GM23248 (cell line): ENCODE results near the gene MAN1B1. TPM values are rescaled to one million over a fixed set of nuclear protein-coding genes. Genes with fewer than 3 reads are reported as not detected.

Experiments used
- DNase-seq: peaks from one replicate; pipeline ENCODE4 v3.0.0-alpha.2; 2015
- H2AFZ ChIP-seq: fragments of 200-600 bp; sonication (generic); 2 replicates; pipeline ENCODE4 v1.6.1; 2016; ENCODE audit warnings: antibody characterized with exemption
- H3F3A ChIP-seq: fragments of 200-600 bp; sonication (generic); 2 replicates; pipeline ENCODE4 v1.6.1; 2016; ENCODE audit warnings: mild to moderate bottlenecking, antibody characterized with exemption, mixed run types; ENCODE audit not compliant: insufficient read depth
- H3K27ac ChIP-seq: fragments of 200-600 bp; sonication (generic); 2 replicates; pipeline ENCODE4 v1.5.1; 2016; ENCODE audit warnings: mild to moderate bottlenecking
- H3K27me3 ChIP-seq: fragments of 200-600 bp; sonication (generic); replicated peaks from 2 replicates; pipeline ENCODE4 v1.6.1; 2016; ENCODE audit warnings: mild to moderate bottlenecking; ENCODE audit not compliant: insufficient read depth
- H3K36me3 ChIP-seq: fragments of 200-600 bp; sonication (generic); 2 replicates; pipeline ENCODE4 v1.6.1; 2016; ENCODE audit warnings: low read depth, mild to moderate bottlenecking
- H3K4me1 ChIP-seq: fragments of 200-600 bp; sonication (generic); 2 replicates; pipeline ENCODE4 v1.6.1; 2016; ENCODE audit warnings: mild to moderate bottlenecking; ENCODE audit not compliant: insufficient read depth
- H3K4me2 ChIP-seq: fragments of 200-600 bp; sonication (generic); one replicate; pipeline ENCODE4 v1.6.1; 2016; ENCODE audit warnings: mild to moderate bottlenecking; ENCODE audit not compliant: unreplicated experiment
- H3K4me3 ChIP-seq: fragments of 200-600 bp; sonication (generic); 2 replicates; pipeline ENCODE4 v1.5.1; 2016; ENCODE audit warnings: mild to moderate bottlenecking
- H3K79me2 ChIP-seq: fragments of 200-600 bp; sonication (generic); 2 replicates; pipeline ENCODE4 v1.6.1; 2016; ENCODE audit warnings: mild to moderate bottlenecking; ENCODE audit not compliant: insufficient read depth
- H3K9ac ChIP-seq: fragments of 200-600 bp; sonication (generic); 2 replicates; pipeline ENCODE4 v1.6.1; 2016; ENCODE audit warnings: mild to moderate bottlenecking
- H3K9me2 ChIP-seq: fragments of 200-600 bp; sonication (generic); 2 replicates; pipeline ENCODE4 v1.6.1; 2016; ENCODE audit warnings: mixed run types, mild to moderate bottlenecking, moderate library complexity; ENCODE audit not compliant: insufficient read depth
- H3K9me3 ChIP-seq: fragments of 200-600 bp; sonication (generic); one replicate; pipeline ENCODE4 v1.6.1; 2017; ENCODE audit warnings: low read depth
- H4K20me1 ChIP-seq: fragments of 200-600 bp; sonication (generic); 2 replicates; pipeline ENCODE4 v1.6.0; 2016; ENCODE audit not compliant: insufficient read depth
- EZH2 ChIP-seq: fragments of 200-600 bp; sonication (generic); IDR thresholded peaks from 2 replicates; pipeline ENCODE4 v1.6.1; 2018; ENCODE audit warnings: antibody characterized with exemption, mild to moderate bottlenecking; ENCODE audit not compliant: insufficient read depth, poor library complexity, severe bottlenecking
- EZH2phosphoT487 ChIP-seq: fragments of 200-600 bp; sonication (generic); IDR thresholded peaks from 2 replicates; pipeline ENCODE4 v1.6.1; 2018; ENCODE audit warnings: antibody characterized with exemption, moderate library complexity, mild to moderate bottlenecking, low read depth; ENCODE audit not compliant: insufficient read depth
- WGBS, 2 experiments: methylation state at CpG; one replicate each; pipeline ENCODE4 v1.1.6; 2015 to 2017; ENCODE audit warnings: low lambda C conversion rate in 2 of 2, low coverage in 1 of 2; ENCODE audit errors: missing lambda C conversion rate in 2 of 2; 5-methylcytosine and 5-hydroxymethylcytosine counted together
- in situ Hi-C: fragments of 300-500 bp; cut with MboI; formaldehyde crosslinking; loops from 2 replicates; pipeline ENCODE4 v1.15.0; 2020
- polyA plus RNA-seq: library from polyadenylated mRNA; unstranded; fragments of >200 nt; fragmentation: Nextera tagmentation; extraction: Ambion mirVana; gene quantifications from 2 replicates; pipeline ENCODE4 v1.2.1, GENCODE V29; 2016
- total RNA-seq: library from RNA; depleted of rRNA; stranded (reverse); fragments of >200 nt; shearing (Covaris generic); gene quantifications from 2 replicates; pipeline ENCODE4 v1.2.3, GENCODE V29; 2014

MAN1B1 gene
- total and polyA plus RNA-seq, 2 experiments from 2014 or later: 101 to 136 TPM

DNA sequence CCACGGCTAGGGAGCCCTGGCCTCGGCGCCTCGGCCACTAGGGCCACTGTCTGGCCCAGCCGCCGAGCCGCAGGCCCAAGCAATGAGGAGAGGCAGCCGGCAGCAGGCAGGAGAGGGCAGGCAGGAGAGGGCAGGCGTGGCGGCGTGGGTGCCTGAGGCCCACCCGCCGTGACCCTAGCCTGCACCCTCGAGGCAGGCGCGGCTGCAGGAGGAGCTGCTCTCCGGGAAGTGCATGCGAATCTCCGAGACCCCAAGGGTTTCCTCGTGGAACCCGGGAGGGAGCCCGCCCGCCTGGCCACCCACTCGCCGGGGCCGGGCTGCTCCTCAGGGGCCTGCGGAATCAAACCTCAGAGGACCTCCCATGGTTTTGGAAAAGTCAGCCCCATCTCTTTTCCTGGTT lies 61.5 kb downstream of the MAN1B1 start:
- no peak overlapping the region for H3K9ac ChIP-seq
- no peaks in the 10 kb centered on the region for H3K9me3 ChIP-seq
- no peaks in the 10 kb centered on the region for H4K20me1 ChIP-seq
- no peaks in the 10 kb centered on the region for H3K36me3 ChIP-seq
- H3K9me2 ChIP-seq: no peaks in the 10 kb centered on the region
- H3K27ac ChIP-seq: no peak overlapping the region
- in situ Hi-C loops: no loop called here
- no peak overlapping the region for H3K4me2 ChIP-seq
- H2AFZ ChIP-seq: no peak overlapping the region
- H3K4me1 ChIP-seq: no peaks in the 10 kb centered on the region
- H3K4me3 ChIP-seq: no peak overlapping the region
- H3K27me3 ChIP-seq: no peaks in the 10 kb centered on the region; the same call in 1 of the 2 replicates
- no peaks in the 10 kb centered on the region for H3F3A ChIP-seq
- H3K79me2 ChIP-seq: no peaks in the 10 kb centered on the region
- TF ChIP-seq EZH2 (no peak), EZH2phosphoT487 (no peak)
- no peak for DNase-seq
- WGBS, 2 experiments: 61 to 72% methylated on average over 22 to 27 of the region's 27 CpGs

DNA sequence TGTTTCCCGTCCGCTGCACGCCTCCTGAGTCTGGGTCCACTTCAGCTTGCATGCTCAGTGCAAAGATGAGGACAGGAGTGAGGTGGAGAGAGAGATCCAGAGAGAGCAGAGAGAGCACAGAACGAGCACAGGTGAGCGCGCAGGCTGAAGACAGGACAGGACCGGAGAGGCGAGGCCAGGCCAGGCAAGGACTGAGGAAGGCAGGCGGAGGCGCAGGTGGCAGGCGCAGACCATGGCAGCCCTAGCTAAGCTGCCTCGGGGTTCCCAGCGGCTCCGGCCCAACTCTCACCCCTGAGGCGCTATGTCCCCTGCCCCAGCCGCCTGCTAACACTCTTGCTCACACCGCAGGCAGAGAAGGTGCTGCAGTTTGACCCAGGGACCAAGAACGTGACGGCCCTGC lies 61.9 kb downstream of the MAN1B1 start:
- H3K9ac ChIP-seq: no peak overlapping the region
- H3K4me1 ChIP-seq: no peaks in the 10 kb centered on the region
- H3K9me2 ChIP-seq: no peaks in the 10 kb centered on the region
- no peaks in the 10 kb centered on the region for H3K36me3 ChIP-seq
- H3K4me2 ChIP-seq: no peak overlapping the region
- no peaks in the 10 kb centered on the region for H4K20me1 ChIP-seq
- no peak overlapping the region for H3K27ac ChIP-seq
- WGBS, 2 experiments: 73 to 82% methylated on average over 18 to 19 of the region's 19 CpGs
- TF ChIP-seq EZH2phosphoT487 (no peak), EZH2 (no peak)
- in situ Hi-C loops: no loop called here
- H3K4me3 ChIP-seq: no peak overlapping the region
- no peaks in the 10 kb centered on the region for H3K9me3 ChIP-seq
- no peak overlapping the region for H2AFZ ChIP-seq
- H3K27me3 ChIP-seq: no peaks in the 10 kb centered on the region; the same call in 1 of the 2 replicates
- H3K79me2 ChIP-seq: no peaks in the 10 kb centered on the region
- H3F3A ChIP-seq: no peaks in the 10 kb centered on the region
- no peak for DNase-seq

DNA sequence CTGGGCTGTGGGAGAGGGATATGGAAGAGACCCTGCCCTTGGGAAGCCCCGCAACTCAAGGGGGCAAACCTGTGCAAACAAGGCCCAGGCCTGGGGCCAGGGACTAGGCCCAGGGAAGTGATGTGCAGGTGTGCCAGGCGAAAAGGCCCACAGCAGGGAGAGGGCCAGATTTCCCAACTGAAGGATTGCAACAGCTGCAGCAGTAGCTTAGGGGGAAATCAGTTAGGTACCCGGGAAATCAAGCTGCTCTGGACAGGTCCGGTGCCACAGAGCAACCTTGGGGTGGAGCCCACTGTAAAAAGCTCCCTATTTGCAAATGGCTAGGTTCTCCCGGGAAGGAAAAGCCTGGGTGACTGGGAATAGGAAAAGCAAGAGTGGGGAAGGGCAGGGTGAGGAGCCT lies 62.6 kb downstream of the MAN1B1 start:
- Histone ChIP-seq H3K4me1 (no peaks in the 10 kb centered on the region), H3K4me3 (no peak overlapping the region), H3K27me3 (no peaks in the 10 kb centered on the region), H3K9me3 (no peaks in the 10 kb centered on the region), H3K9me2 (no peaks in the 10 kb centered on the region), H3K4me2 (no peak overlapping the region), H3K36me3 (no peaks in the 10 kb centered on the region), H2AFZ (no peak overlapping the region), H3K79me2 (no peaks in the 10 kb centered on the region), H3F3A (no peaks in the 10 kb centered on the region), H3K9ac (no peak overlapping the region), H3K27ac (no peak overlapping the region), H4K20me1 (no peaks in the 10 kb centered on the region)
- no peak for TF ChIP-seq EZH2phosphoT487
- TF ChIP-seq EZH2: no peak
- no peak for DNase-seq
- 67 to 73% methylated on average over 5 of the region's 5 CpGs for WGBS, 2 experiments
- in situ Hi-C loops: no loop called here

DNA sequence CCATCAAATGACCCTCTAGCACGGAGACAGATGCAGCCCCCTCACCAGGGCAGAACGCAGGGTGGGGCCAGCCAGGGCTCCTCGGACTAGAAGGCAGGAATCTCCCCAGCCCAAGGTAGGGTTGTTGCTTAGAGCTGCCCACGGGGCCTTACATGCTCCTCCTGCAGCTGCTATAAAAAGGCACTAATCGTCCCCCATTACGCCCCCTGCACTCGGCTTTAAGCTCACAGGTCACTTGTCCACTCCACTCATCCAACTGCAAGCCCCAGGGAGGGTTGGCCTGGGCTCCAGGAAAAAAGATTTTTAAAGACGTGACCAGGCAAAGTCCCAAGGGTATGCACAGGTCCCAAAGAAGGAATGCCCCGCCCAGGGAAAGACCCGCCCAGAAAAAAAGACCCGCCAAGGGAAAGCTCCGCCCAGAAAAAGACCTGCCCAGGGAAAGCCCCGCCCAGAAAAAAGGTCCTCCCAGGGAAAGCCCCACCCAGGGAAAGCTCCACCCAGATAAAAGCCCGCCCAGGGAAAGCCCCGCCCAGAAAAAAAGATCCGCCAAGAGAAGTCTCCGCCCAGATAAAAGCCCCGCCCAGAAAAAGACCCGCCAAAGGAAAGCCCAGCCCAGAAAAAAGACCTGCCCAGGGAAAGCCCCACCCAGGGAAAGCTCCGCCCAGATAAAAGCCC lies 63.3 kb downstream of the MAN1B1 start:
- WGBS, 2 experiments: 47 to 59% methylated on average over 16 to 20 of the region's 20 CpGs
- no peaks in the 10 kb centered on the region for H3K79me2 ChIP-seq
- no peaks in the 10 kb centered on the region for H3K9me3 ChIP-seq
- H3K36me3 ChIP-seq: no peaks in the 10 kb centered on the region
- no peak for DNase-seq
- H3K4me3 ChIP-seq: no peak overlapping the region
- H2AFZ ChIP-seq: no peak overlapping the region
- no peak overlapping the region for H3K4me2 ChIP-seq
- TF ChIP-seq EZH2 (no peak), EZH2phosphoT487 (no peak)
- H3K27ac ChIP-seq: no peak overlapping the region
- H3K9ac ChIP-seq: no peak overlapping the region
- no peaks in the 10 kb centered on the region for H3K9me2 ChIP-seq
- in situ Hi-C loops: no loop called here
- no peaks in the 10 kb centered on the region for H3K4me1 ChIP-seq
- H3K27me3 ChIP-seq: no peaks in the 10 kb centered on the region
- no peaks in the 10 kb centered on the region for H4K20me1 ChIP-seq
- no peaks in the 10 kb centered on the region for H3F3A ChIP-seq
